ENCODE data around the gene GABRA5. TPM values are rescaled to one million over a fixed set of nuclear protein-coding genes. Genes with fewer than 3 reads are reported as not detected.
"Not testable (repeated sequence)": the region's sequence is repeated elsewhere in the genome, so short reads cannot be mapped to it uniquely, and the experiment has no call there.

The GABRA5 gene
- 1.1 TPM for total RNA-seq (ENCODE audit: unreplicated experiment)
- long read RNA-seq, result 0 reads

GRCh38 chr15:26866298-26867199 is at the start of gene GABRA5:
Gene GABRA5 (plus strand): TSS chr15:26867062. CDS start chr15:26869249, 2,187 bp downstream.
- Mint-ChIP-seq H3K27ac (ENCODE audit: unreplicated experiment) (no peak within 1 kb of the TSS), H3K36me3 (ENCODE audit: unreplicated experiment) (no peaks in the 10 kb centered on the region), H3K27me3 (ENCODE audit: unreplicated experiment) (no peaks in the 10 kb centered on the region), H3K4me3 (ENCODE audit: unreplicated experiment) (peak within 1 kb of the TSS; percentile 63), H3K9me3 (ENCODE audit: unreplicated experiment) (no peaks in the 10 kb centered on the region), H3K4me1 (ENCODE audit: low read depth, unreplicated experiment) (peaks cover 11% of the 10 kb centered on the region)
- DNase-seq, result peak; percentile 81
- TF ChIP-seq, protein P1, sequence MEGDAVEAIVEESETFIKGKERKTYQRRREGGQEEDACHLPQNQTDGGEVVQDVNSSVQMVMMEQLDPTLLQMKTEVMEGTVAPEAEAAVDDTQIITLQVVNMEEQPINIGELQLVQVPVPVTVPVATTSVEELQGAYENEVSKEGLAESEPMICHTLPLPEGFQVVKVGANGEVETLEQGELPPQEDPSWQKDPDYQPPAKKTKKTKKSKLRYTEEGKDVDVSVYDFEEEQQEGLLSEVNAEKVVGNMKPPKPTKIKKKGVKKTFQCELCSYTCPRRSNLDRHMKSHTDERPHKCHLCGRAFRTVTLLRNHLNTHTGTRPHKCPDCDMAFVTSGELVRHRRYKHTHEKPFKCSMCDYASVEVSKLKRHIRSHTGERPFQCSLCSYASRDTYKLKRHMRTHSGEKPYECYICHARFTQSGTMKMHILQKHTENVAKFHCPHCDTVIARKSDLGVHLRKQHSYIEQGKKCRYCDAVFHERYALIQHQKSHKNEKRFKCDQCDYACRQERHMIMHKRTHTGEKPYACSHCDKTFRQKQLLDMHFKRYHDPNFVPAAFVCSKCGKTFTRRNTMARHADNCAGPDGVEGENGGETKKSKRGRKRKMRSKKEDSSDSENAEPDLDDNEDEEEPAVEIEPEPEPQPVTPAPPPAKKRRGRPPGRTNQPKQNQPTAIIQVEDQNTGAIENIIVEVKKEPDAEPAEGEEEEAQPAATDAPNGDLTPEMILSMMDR (IDR thresholded peaks at IDR 0.05; ENCODE audit: partially characterized antibody, unreplicated experiment), result no peak

- H3K9me3 Mint-ChIP-seq (ENCODE audit: unreplicated experiment); H3K4me1 Mint-ChIP-seq (ENCODE audit: low read depth, unreplicated experiment); H3K27ac Mint-ChIP-seq (ENCODE audit: unreplicated experiment); H3K4me3 Mint-ChIP-seq (ENCODE audit: unreplicated experiment); H3K27me3 Mint-ChIP-seq (ENCODE audit: unreplicated experiment); DNase-seq; H3K36me3 Mint-ChIP-seq (ENCODE audit: unreplicated experiment): not testable (repeated sequence)
Observed at GRCh38 chr15:26831191-26831590, 35.7 kb upstream of the GABRA5 start.

DNA sequence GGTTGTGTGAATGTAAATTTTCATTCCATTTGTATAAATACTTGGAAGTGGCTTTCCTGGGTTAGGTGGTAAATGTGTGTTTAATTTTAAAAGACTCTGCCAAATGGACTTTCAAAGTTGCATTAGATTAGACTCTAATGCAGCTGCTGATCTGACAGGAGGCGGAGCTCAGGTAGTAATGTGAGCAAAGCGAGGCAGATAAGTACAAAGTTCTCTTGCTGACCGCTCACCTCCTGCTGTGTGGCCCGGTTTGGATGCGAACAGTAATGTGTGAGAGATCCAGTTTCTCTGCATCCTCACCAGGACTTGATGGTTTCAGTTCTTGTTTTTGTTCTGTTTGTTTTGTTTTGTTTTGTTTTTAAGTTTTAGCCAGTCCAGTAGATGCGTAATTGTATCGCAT is 34.9 kb upstream of the GABRA5 start:
- H3K36me3 Mint-ChIP-seq (ENCODE audit: unreplicated experiment), result peaks cover 5% of the 10 kb centered on the region
- no peaks in the 10 kb centered on the region for H3K4me1 Mint-ChIP-seq (ENCODE audit: low read depth, unreplicated experiment)
- no peak overlapping the region for H3K4me3 Mint-ChIP-seq (ENCODE audit: unreplicated experiment)
- no peaks in the 10 kb centered on the region for H3K9me3 Mint-ChIP-seq (ENCODE audit: unreplicated experiment)
- peaks cover 3% of the 10 kb centered on the region for H3K27me3 Mint-ChIP-seq (ENCODE audit: unreplicated experiment)
- H3K27ac Mint-ChIP-seq (ENCODE audit: unreplicated experiment), result no peak overlapping the region
- no peak for DNase-seq
- TF ChIP-seq, protein P1 (IDR thresholded peaks at IDR 0.05; ENCODE audit: partially characterized antibody, unreplicated experiment), result no peak

GRCh38 chr15:26838742-26839460 is 28.0 kb upstream of the GABRA5 start:
- peaks cover 2% of the 10 kb centered on the region for H3K27me3 Mint-ChIP-seq (ENCODE audit: unreplicated experiment)
- no peaks in the 10 kb centered on the region for H3K36me3 Mint-ChIP-seq (ENCODE audit: unreplicated experiment)
- DNase-seq, result peak; percentile 68
- no peaks in the 10 kb centered on the region for H3K9me3 Mint-ChIP-seq (ENCODE audit: unreplicated experiment)
- peaks cover 8% of the 10 kb centered on the region for H3K4me1 Mint-ChIP-seq (ENCODE audit: low read depth, unreplicated experiment)
- TF ChIP-seq, protein P1 (IDR thresholded peaks at IDR 0.05; ENCODE audit: partially characterized antibody, unreplicated experiment), result peak; percentile 82
- H3K4me3 Mint-ChIP-seq (ENCODE audit: unreplicated experiment), result peak overlapping the region; percentile 14
- no peak overlapping the region for H3K27ac Mint-ChIP-seq (ENCODE audit: unreplicated experiment)

- Mint-ChIP-seq H3K4me1 (ENCODE audit: low read depth, unreplicated experiment) (peaks cover 8% of the 10 kb centered on the region), H3K27ac (ENCODE audit: unreplicated experiment) (no peak overlapping the region), H3K4me3 (ENCODE audit: unreplicated experiment) (peak overlapping the region; percentile 7), H3K36me3 (ENCODE audit: unreplicated experiment) (no peaks in the 10 kb centered on the region), H3K9me3 (ENCODE audit: unreplicated experiment) (no peaks in the 10 kb centered on the region), H3K27me3 (ENCODE audit: unreplicated experiment) (peaks cover 2% of the 10 kb centered on the region)
- no peak for DNase-seq
- TF ChIP-seq, protein P1 (IDR thresholded peaks at IDR 0.05; ENCODE audit: partially characterized antibody, unreplicated experiment), result no peak
Observed at GRCh38 chr15:26841514-26841913, 25.3 kb upstream of the GABRA5 start.

Data from glutamatergic neuron (in vitro differentiated cells).